ENCODE data around the gene AIDA. TPM values are rescaled to one million over a fixed set of nuclear protein-coding genes. Genes with fewer than 3 reads are reported as not detected.

Gene AIDA
- total and polyA plus RNA-seq, 2 donors (not counting 1 experiment from before 2014, with no cell fraction given) = 41.7 to 77.7 TPM

GRCh38 chr1:222657899-222658298 is 54.4 kb downstream of the AIDA start:
- Histone ChIP-seq H3K4me2 (replicated peaks; ENCODE audit: low read depth, low read length, poor library complexity, severe bottlenecking) (no peak overlapping the region), H2AFZ (ENCODE audit: insufficient read depth, low read depth, low read length, poor library complexity, severe bottlenecking) (no peak overlapping the region), H3K36me3 (replicated peaks in 1 of 2; ENCODE audit: control extremely low read depth in 1 of 2, control insufficient read depth in 1 of 2, extremely low read depth in 1 of 2, insufficient read depth in 2 of 2, low read length in 1 of 2) (peaks cover 23 to 93% of the 10 kb centered on the region in 2 experiments), H3K27me3 (replicated peaks in 1 of 4; ENCODE audit: control extremely low read depth in 1 of 4, control insufficient read depth in 3 of 4, insufficient read depth in 4 of 4, low read length in 3 of 4) (no peaks in the 10 kb centered on the region), H3K79me2 (ENCODE audit: control insufficient read depth, insufficient read depth, low read length) (peaks cover 14% of the 10 kb centered on the region), H3K4me3 (ENCODE audit: control extremely low read depth in 1 of 5, extremely low read depth in 1 of 5, insufficient read depth in 1 of 5, low read depth in 2 of 5, low read length in 4 of 5) (no peak overlapping the region), H3K9me3 (ENCODE audit: control extremely low read depth in 1 of 3, control insufficient read depth in 2 of 3, insufficient read depth in 1 of 3, low read length in 2 of 3) (no peaks in the 10 kb centered on the region), H3K4me1 (ENCODE audit: control insufficient read depth in 2 of 2, insufficient read depth in 2 of 2, low read length in 2 of 2) (peaks cover 16 to 20% of the 10 kb centered on the region in 2 donors), H4K20me1 (ENCODE audit: control insufficient read depth, insufficient read depth, low read length, poor library complexity, severe bottlenecking) (no peaks in the 10 kb centered on the region), H3K27ac (ENCODE audit: low read length in 2 of 2) (peak overlapping the region in 1 of 2 donors; percentile 59), H3K9ac (ENCODE audit: low read length) (no peak overlapping the region)
- WGBS (ENCODE audit: insufficient coverage) = 80% methylated on average over 1 of the region's 2 CpGs
- Mint-ChIP-seq H3K9me3 (ENCODE audit: insufficient read depth) (no peaks in the 10 kb centered on the region), H3K27ac (no peak overlapping the region), H3K4me1 (peaks cover 33% of the 10 kb centered on the region), H3K4me3 (no peak overlapping the region), H3K27me3 (no peaks in the 10 kb centered on the region)
- POLR2A ChIA-PET = no interaction called here
- intact Hi-C loops (cut with micrococcal nuclease) = no loop called here
- CTCF ChIA-PET = interaction anchor here (1.0 to 1.6 kb wide), 2 partner anchors 24 to 423 kb away, joined by 5 to 7 read pairs; no protein-coding TSS in a partner anchor
- TF ChIP-seq CTCF (IDR thresholded peaks at IDR 0.05) (no peak), EZH2 (IDR thresholded peaks at IDR 0.05; ENCODE audit: borderline replicate concordance, insufficient read depth, low read depth, low read length, poor library complexity, severe bottlenecking) (no peak)
- no peak for ATAC-seq (ENCODE audit: low read depth)
- DNase-seq = no peak

GRCh38 chr1:222656391-222657155 is 55.7 kb downstream of the AIDA start:
- Histone ChIP-seq H3K27me3 (replicated peaks in 1 of 4; ENCODE audit: control extremely low read depth in 1 of 4, control insufficient read depth in 3 of 4, insufficient read depth in 4 of 4, low read length in 3 of 4) (no peaks in the 10 kb centered on the region), H3K9ac (ENCODE audit: low read length) (no peak overlapping the region), H3K9me3 (ENCODE audit: control extremely low read depth in 1 of 3, control insufficient read depth in 2 of 3, insufficient read depth in 1 of 3, low read length in 2 of 3) (no peaks in the 10 kb centered on the region), H2AFZ (ENCODE audit: insufficient read depth, low read depth, low read length, poor library complexity, severe bottlenecking) (no peak overlapping the region), H4K20me1 (ENCODE audit: control insufficient read depth, insufficient read depth, low read length, poor library complexity, severe bottlenecking) (no peaks in the 10 kb centered on the region), H3K4me2 (replicated peaks; ENCODE audit: low read depth, low read length, poor library complexity, severe bottlenecking) (no peak overlapping the region), H3K4me1 (ENCODE audit: control insufficient read depth in 2 of 2, insufficient read depth in 2 of 2, low read length in 2 of 2) (peaks cover 16 to 20% of the 10 kb centered on the region in 2 donors), H3K79me2 (ENCODE audit: control insufficient read depth, insufficient read depth, low read length) (peaks cover 15% of the 10 kb centered on the region), H3K36me3 (replicated peaks in 1 of 2; ENCODE audit: control extremely low read depth in 1 of 2, control insufficient read depth in 1 of 2, extremely low read depth in 1 of 2, insufficient read depth in 2 of 2, low read length in 1 of 2) (peaks cover 22 to 93% of the 10 kb centered on the region in 2 experiments), H3K27ac (ENCODE audit: low read length in 2 of 2) (peak overlapping the region in 1 of 2 donors; percentile 59), H3K4me3 (ENCODE audit: control extremely low read depth in 1 of 5, extremely low read depth in 1 of 5, insufficient read depth in 1 of 5, low read depth in 2 of 5, low read length in 4 of 5) (no peak overlapping the region)
- Mint-ChIP-seq H3K27me3 (no peaks in the 10 kb centered on the region), H3K27ac (peak overlapping the region; percentile 42), H3K4me3 (no peak overlapping the region), H3K4me1 (peaks cover 35% of the 10 kb centered on the region), H3K9me3 (ENCODE audit: insufficient read depth) (no peaks in the 10 kb centered on the region)
- DNase-seq (no peak), ATAC-seq (ENCODE audit: low read depth) (no peak)
- intact Hi-C loops (cut with micrococcal nuclease) = no loop called here
- 89% methylated on average over 1 of the region's 2 CpGs for WGBS (ENCODE audit: insufficient coverage)
- POLR2A ChIA-PET = no interaction called here
- no peak for TF ChIP-seq EZH2 (IDR thresholded peaks at IDR 0.05; ENCODE audit: borderline replicate concordance, insufficient read depth, low read depth, low read length, poor library complexity, severe bottlenecking)
- no peak for TF ChIP-seq CTCF (IDR thresholded peaks at IDR 0.05)
- CTCF ChIA-PET = no interaction called here
